ENCODE results near the gene SPAG7. TPM values are rescaled to one million over a fixed set of nuclear protein-coding genes. Genes with fewer than 3 reads are reported as not detected.
"Not testable (repeated sequence)": the region's sequence is repeated elsewhere in the genome, so short reads cannot be mapped to it uniquely, and the experiment has no call there.

SPAG7 gene
- total RNA-seq, 2 experiments from 2014 or later, result 64.0 to 64.8 TPM

- ChIA-PET CTCF (interaction anchor here (0.6 kb wide), 1 partner anchor 12 kb away, joined by 3 read pairs; no protein-coding TSS in a partner anchor), POLR2A (interaction anchor here (0.6 kb wide), 1 partner anchor 1728 kb away, joined by 4 read pairs; no protein-coding TSS in a partner anchor)
Observed at GRCh38 chr17:4934173-4934979, 33.2 kb downstream of the SPAG7 start.

GRCh38 chr17:4933646-4934045 is 34.0 kb downstream of the SPAG7 start:
- CTCF ChIA-PET, result no interaction called here

GRCh38 chr17:4932756-4933155 is 34.9 kb downstream of the SPAG7 start:
- ChIA-PET POLR2A (interaction anchor here (0.5 to 0.9 kb wide), 3 partner anchors 9 to 131 kb away, joined by 3 to 5 read pairs (median 3); partner anchors contain the start of genes C17orf114 and SPAG7), CTCF (no interaction called here)

More at GRCh38 chr17:4933646-4934045, 34.0 kb downstream of the SPAG7 start:
- POLR2A ChIA-PET, result no interaction called here

GRCh38 chr17:4931963-4932362 is 35.7 kb downstream of the SPAG7 start, which contains the start of gene GP1BA:
Gene GP1BA (plus strand): TSS chr17:4932277. CDS start chr17:4932605, 328 bp downstream.
- CTCF ChIA-PET, result no interaction called here
- POLR2A ChIA-PET, result interaction anchor here (0.6 kb wide), 1 partner anchor 264 kb away, joined by 3 read pairs; no protein-coding TSS in a partner anchor

GRCh38 chr17:4928881-4929280 is 38.7 kb downstream of the SPAG7 start:
- ChIA-PET CTCF (no interaction called here), POLR2A (interaction anchor here (0.5 kb wide), 1 partner anchor 36 kb away, joined by 10 read pairs; no protein-coding TSS in a partner anchor)

GRCh38 chr17:4926577-4927335 is 40.9 kb downstream of the SPAG7 start:
- ChIA-PET CTCF (interaction anchor here (0.6 kb wide), 1 partner anchor 25 kb away, joined by 3 read pairs; no protein-coding TSS in a partner anchor), POLR2A (interaction anchor here (0.6 kb wide), 1 partner anchor 48 kb away, joined by 3 read pairs; no protein-coding TSS in a partner anchor)

GRCh38 chr17:4921320-4921719 is 46.3 kb downstream of the SPAG7 start:
- POLR2A ChIA-PET, result no interaction called here
- CTCF ChIA-PET, result no interaction called here

GRCh38 chr17:4920351-4921048 is 47.1 kb downstream of the SPAG7 start:
- POLR2A ChIA-PET, result no interaction called here

GRCh38 chr17:4919511-4920047 is 48.0 kb downstream of the SPAG7 start:
- ChIA-PET CTCF (interaction anchor here (1.2 kb wide), 1 partner anchor 318 kb away, joined by 3 read pairs; no protein-coding TSS in a partner anchor), POLR2A (no interaction called here)

More at GRCh38 chr17:4920351-4921048, 47.1 kb downstream of the SPAG7 start:
- CTCF ChIA-PET, result interaction anchor here (1.2 kb wide), 1 partner anchor 317 kb away, joined by 3 read pairs; no protein-coding TSS in a partner anchor

- CTCF ChIA-PET, POLR2A ChIA-PET: not testable (repeated sequence)
Observed at GRCh38 chr17:4914551-4914950, 53.1 kb downstream of the SPAG7 start.

GRCh38 chr17:4913994-4914393 is 53.6 kb downstream of the SPAG7 start:
- POLR2A ChIA-PET, result interaction anchor here (0.7 kb wide), 1 partner anchor 1359 kb away, joined by 7 read pairs; no protein-coding TSS in a partner anchor
- CTCF ChIA-PET, result no interaction called here

Other genes starting within 250 kb of the SPAG7 start
- gene MED11, start 236.4 kb downstream of the SPAG7 start, total RNA-seq, result 10 to 100 TPM; 22.1 to 22.9 TPM
- not detected for gene ZMYND15, start 228.0 kb downstream of the SPAG7 start, total RNA-seq
- gene CXCL16, start 227.9 kb downstream of the SPAG7 start, total RNA-seq, result 1 to 10 TPM; 1.6 to 1.7 TPM
- gene TM4SF5, start 195.9 kb downstream of the SPAG7 start, total RNA-seq, result not detected
- gene VMO1, start 181.5 kb downstream of the SPAG7 start, total RNA-seq, result under 1 TPM; 0.29 to 0.32 TPM
- not detected for gene GLTPD2, start 178.9 kb downstream of the SPAG7 start, total RNA-seq
- gene PSMB6, start 171.7 kb downstream of the SPAG7 start, total RNA-seq, result 100 to 1,000 TPM; 183 to 184 TPM
- 10 to 100 TPM in 1 of 2 experiments, 1 to 10 TPM in 1; 10.0 to 12.6 TPM for gene PLD2, start 160.7 kb downstream of the SPAG7 start, total RNA-seq
- gene MINK1, start 134.5 kb downstream of the SPAG7 start, total RNA-seq, result 10 to 100 TPM; 46.8 to 48.5 TPM
- gene C17orf107, start 68.3 kb downstream of the SPAG7 start, total RNA-seq, result 1 to 10 TPM; 2.8 to 3.2 TPM
- gene CHRNE, start 64.7 kb downstream of the SPAG7 start, total RNA-seq, result under 1 TPM; 0.38 to 0.42 TPM
- gene GP1BA, start 35.5 kb downstream of the SPAG7 start, total RNA-seq, result not detected
- 10 to 100 TPM; 91.7 to 92.9 TPM for gene SLC25A11, start 27.8 kb downstream of the SPAG7 start, total RNA-seq
- 100 to 1,000 TPM; 179 to 192 TPM for gene RNF167, start 27.5 kb downstream of the SPAG7 start, total RNA-seq
- 1,000 to 10,000 TPM; 1,847 to 1,866 TPM for gene PFN1, start 19.3 kb downstream of the SPAG7 start, total RNA-seq
- 10 to 100 TPM; 28.2 to 31.5 TPM for gene ENO3, start 16.7 kb downstream of the SPAG7 start, total RNA-seq
- gene CAMTA2, start 19.9 kb upstream of the SPAG7 start, total RNA-seq, result 100 to 1,000 TPM; 120 to 125 TPM
- under 1 TPM; 0.30 to 0.31 TPM for gene INCA1, start 29.7 kb upstream of the SPAG7 start, total RNA-seq
- gene KIF1C, start 30.1 kb upstream of the SPAG7 start, total RNA-seq, result 10 to 100 TPM; 72.7 to 77.3 TPM
- gene SLC52A1, start 67.6 kb upstream of the SPAG7 start, total RNA-seq, result under 1 TPM; 0.21 to 0.32 TPM
- 1 to 10 TPM; 2.6 to 2.7 TPM for gene ZFP3, start 110.7 kb upstream of the SPAG7 start, total RNA-seq
- gene ZNF232, start 144.1 kb upstream of the SPAG7 start, total RNA-seq, result 10 to 100 TPM; 23.9 to 24.8 TPM
- gene USP6, start 148.2 kb upstream of the SPAG7 start, total RNA-seq, result under 1 TPM; 0.04 TPM
- 10 to 100 TPM; 11.9 to 12.1 TPM for gene ZNF594, start 224.1 kb upstream of the SPAG7 start, total RNA-seq

All from activated CD8-positive, alpha-beta memory T cell treated with anti-CD3 and anti-CD28 coated beads for 36 hours (primary cell).